ENCODE measurements around the gene PAF1.
"Not testable (repeated sequence)": the region's sequence is repeated elsewhere in the genome, so short reads cannot be mapped to it uniquely, and the experiment has no call there.

Gene PAF1

DNA sequence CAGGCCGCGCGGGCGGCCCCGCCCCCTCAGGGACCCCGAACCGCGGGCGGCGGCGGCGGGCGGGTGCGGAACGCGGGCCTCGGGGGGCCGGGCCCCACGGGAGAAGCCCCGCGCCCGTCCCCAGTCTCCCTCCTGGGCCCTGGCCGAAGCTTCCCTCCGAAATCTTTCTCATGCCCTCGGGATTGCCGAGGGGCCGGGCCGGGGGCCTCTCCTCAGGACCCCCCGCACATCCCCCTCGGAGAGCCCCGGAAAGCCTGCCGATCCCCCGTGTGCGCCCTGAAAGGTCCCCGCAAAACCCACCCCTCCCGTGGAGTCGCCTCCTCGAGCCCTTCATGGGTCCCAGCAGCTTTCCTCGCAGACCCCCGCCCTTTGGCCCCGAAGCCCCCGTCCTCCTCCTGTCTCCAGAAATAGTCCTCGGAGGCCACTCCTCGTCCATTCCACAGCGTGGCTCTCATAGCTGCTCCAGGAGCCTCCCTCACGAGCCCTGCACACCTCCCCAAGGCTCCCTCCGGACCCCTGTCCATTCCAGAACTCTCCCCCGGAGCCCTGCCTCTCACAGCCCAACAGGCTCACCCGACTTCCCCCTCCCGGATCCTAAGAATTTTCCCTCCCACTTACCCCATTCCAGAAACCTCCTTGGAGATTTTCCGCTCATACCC, 48.1 kb downstream of the PAF1 start:
- no peaks in the 10 kb centered on the region for H3K9me3 ChIP-seq (ENCODE audit: control extremely low read depth in 1 of 5, control insufficient read depth in 4 of 5, insufficient read depth in 2 of 5, low read depth in 1 of 5, low read length in 4 of 5)
- ChIA-PET POLR2A (interaction anchor here (0.9 to 1.7 kb wide), 5 partner anchors 11 to 69 kb away, joined by 3 to 5 read pairs (median 4); partner anchors contain the start of genes PAF1 and PLEKHG2), CTCF (interaction anchor here (0.6 to 1.4 kb wide), 5 partner anchors 8 to 69 kb away, joined by 3 to 5 read pairs (median 4); no protein-coding TSS in a partner anchor)
- peaks cover 0 to 13% (median 1%) of the 10 kb centered on the region in 4 experiments for H3K36me3 ChIP-seq (ENCODE audit: control insufficient read depth in 4 of 4, insufficient read depth in 4 of 4, low read length in 3 of 4)
- WGBS (ENCODE audit: insufficient coverage), result under 1% methylated on average over 43 of the region's 51 CpGs
- DNase-seq, result no peak
- H3K27me3 ChIP-seq (replicated peaks in 2 of 5; ENCODE audit: control insufficient read depth in 4 of 5, insufficient read depth in 5 of 5, low read length in 4 of 5), result no peaks in the 10 kb centered on the region
- H3K4me3 ChIP-seq (ENCODE audit: control insufficient read depth in 1 of 7, extremely low read depth in 1 of 7, insufficient read depth in 4 of 7, low read depth in 2 of 7, low read length in 6 of 7), result peak overlapping the region; percentile 41 to 90 (median 76)
- peak overlapping the region; percentile 80 to 93 for H3K27ac ChIP-seq (ENCODE audit: insufficient read depth in 1 of 2, low read depth in 1 of 2, low read length in 2 of 2, poor library complexity in 1 of 2, severe bottlenecking in 2 of 2)
- H3K4me1 ChIP-seq (ENCODE audit: control extremely low read depth in 1 of 4, control insufficient read depth in 4 of 4, insufficient read depth in 4 of 4, low read length in 3 of 4), result peaks cover 8 to 54% (median 36%) of the 10 kb centered on the region in 4 experiments

DNA sequence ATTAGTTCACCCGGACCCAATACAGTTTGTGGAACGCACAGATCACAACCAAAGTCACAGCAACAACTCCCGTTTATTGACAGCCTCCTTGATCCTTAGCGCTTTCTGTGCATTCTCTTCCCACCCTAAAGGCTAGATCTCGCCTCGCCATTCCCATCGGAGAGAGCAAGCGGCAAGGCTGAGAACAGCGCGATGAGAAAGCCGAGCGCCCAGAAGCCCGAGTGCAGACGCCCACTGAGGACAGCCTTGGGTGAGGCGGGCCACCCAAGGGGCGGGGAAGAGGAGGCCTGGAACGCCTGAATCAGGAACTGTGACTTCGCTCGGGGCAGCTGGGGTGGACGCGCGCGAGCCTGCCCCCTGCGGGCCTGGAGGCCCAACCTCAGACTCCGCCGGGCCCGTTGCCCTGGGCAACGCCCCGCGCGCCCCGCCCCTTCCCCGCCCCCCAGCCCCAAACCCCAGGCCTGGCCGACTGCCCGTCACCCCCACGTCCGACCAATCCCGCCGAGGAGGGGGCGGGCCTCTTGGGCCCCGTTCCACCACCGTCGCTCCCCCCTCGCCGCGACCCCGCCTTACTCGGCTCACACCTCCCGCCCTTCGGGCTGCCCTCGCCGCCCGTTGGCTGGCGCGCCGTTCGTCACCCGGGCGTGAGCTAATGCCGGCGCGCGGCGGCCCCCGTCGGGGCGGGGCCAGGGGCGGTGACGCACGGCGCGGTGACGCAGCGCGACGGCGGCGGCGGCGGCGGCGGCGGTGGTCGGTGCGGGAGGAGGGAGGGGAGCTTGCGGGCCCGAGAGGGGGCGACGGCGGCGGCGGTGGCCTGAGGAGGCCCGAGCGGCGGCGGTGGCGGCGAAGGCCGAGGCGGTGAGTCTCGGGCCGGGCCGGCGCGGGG, 48.9 kb downstream of the PAF1 start, which contains the start of gene SAMD4B:
Gene SAMD4B (plus strand): TSS at position 703 of the 886 bp plus-strand sequence. CDS start 14,473 bp downstream, outside the sequence.
- Histone ChIP-seq H3K4me1 (ENCODE audit: control extremely low read depth in 1 of 4, control insufficient read depth in 4 of 4, insufficient read depth in 4 of 4, low read length in 3 of 4) (peaks cover 12 to 55% (median 42%) of the 10 kb centered on the region in 4 experiments), H3K36me3 (ENCODE audit: control insufficient read depth in 4 of 4, insufficient read depth in 4 of 4, low read length in 3 of 4) (peaks cover 0 to 13% (median under 1%) of the 10 kb centered on the region in 4 experiments), H3K4me3 (ENCODE audit: control insufficient read depth in 1 of 7, extremely low read depth in 1 of 7, insufficient read depth in 4 of 7, low read depth in 2 of 7, low read length in 6 of 7) (peak within 1 kb of the TSS; percentile 83 to 100 (median 97)), H3K27me3 (replicated peaks in 2 of 5; ENCODE audit: control insufficient read depth in 4 of 5, insufficient read depth in 5 of 5, low read length in 4 of 5) (no peaks in the 10 kb centered on the region), H3K9me3 (ENCODE audit: control extremely low read depth in 1 of 5, control insufficient read depth in 4 of 5, insufficient read depth in 2 of 5, low read depth in 1 of 5, low read length in 4 of 5) (no peaks in the 10 kb centered on the region), H3K27ac (ENCODE audit: insufficient read depth in 1 of 2, low read depth in 1 of 2, low read length in 2 of 2, poor library complexity in 1 of 2, severe bottlenecking in 2 of 2) (peak within 1 kb of the TSS; percentile 80 to 93)
- CTCF ChIA-PET, result interaction anchor here (0.6 to 1.4 kb wide), 5 partner anchors 9 to 70 kb away, joined by 3 to 5 read pairs (median 4); no protein-coding TSS in a partner anchor
- DNase-seq, result peak; percentile 99
- whole genome bisulfite sequencing (ENCODE audit: insufficient coverage), result 2% methylated on average over 40 of the region's 105 CpGs
- POLR2A ChIA-PET, result interaction anchor here (0.6 to 1.7 kb wide), 7 partner anchors 10 to 238 kb away, joined by 3 to 6 read pairs (median 3); partner anchors contain the start of genes PAF1 and PLEKHG2

DNA sequence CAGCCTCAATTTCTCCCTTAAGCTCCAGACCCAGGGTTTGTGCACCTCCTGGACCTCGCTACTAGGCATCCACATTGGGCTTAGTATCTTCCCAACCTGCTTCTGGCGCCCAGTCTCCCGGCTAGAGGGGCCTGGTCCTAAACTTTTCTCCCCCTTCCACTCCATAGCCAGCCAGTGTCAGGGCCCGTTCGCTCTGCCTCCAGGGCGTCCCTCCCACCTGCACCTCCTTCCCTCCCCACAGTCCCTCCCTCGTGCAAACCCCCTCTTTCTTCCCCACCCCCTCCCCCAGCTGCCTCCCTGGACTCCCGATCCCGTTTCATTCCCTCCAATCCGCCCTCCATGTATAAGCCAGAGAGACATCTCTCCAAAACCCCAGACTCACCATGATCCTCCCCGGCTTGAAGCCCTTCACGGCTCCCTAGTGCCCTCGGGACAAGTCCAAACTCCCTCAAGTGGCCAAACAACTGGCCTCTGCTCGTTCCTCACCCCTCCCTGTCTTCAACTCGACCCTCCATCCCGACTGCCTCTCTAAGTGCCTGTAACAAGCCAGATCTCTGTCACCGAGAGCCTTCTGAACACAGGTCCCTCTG, 49.7 kb downstream of the PAF1 start:
- Histone ChIP-seq H3K4me3 (ENCODE audit: control insufficient read depth in 1 of 7, extremely low read depth in 1 of 7, insufficient read depth in 4 of 7, low read depth in 2 of 7, low read length in 6 of 7) (peak overlapping the region; percentile 83 to 100 (median 97)), H3K27me3 (replicated peaks in 2 of 5; ENCODE audit: control insufficient read depth in 4 of 5, insufficient read depth in 5 of 5, low read length in 4 of 5) (no peaks in the 10 kb centered on the region), H3K9me3 (ENCODE audit: control extremely low read depth in 1 of 5, control insufficient read depth in 4 of 5, insufficient read depth in 2 of 5, low read depth in 1 of 5, low read length in 4 of 5) (no peaks in the 10 kb centered on the region), H3K27ac (ENCODE audit: insufficient read depth in 1 of 2, low read depth in 1 of 2, low read length in 2 of 2, poor library complexity in 1 of 2, severe bottlenecking in 2 of 2) (peak overlapping the region; percentile 75 to 88), H3K36me3 (ENCODE audit: control insufficient read depth in 4 of 4, insufficient read depth in 4 of 4, low read length in 3 of 4) (peaks cover 0 to 11% (median under 1%) of the 10 kb centered on the region in 4 experiments), H3K4me1 (ENCODE audit: control extremely low read depth in 1 of 4, control insufficient read depth in 4 of 4, insufficient read depth in 4 of 4, low read length in 3 of 4) (peaks cover 14 to 60% (median 48%) of the 10 kb centered on the region in 4 experiments)
- POLR2A ChIA-PET, result interaction anchor here (1.0 to 1.7 kb wide), 2 partner anchors 57 to 71 kb away, joined by 5 to 6 read pairs; partner anchors contain the start of gene PLEKHG2
- CTCF ChIA-PET, result no interaction called here
- WGBS (ENCODE audit: insufficient coverage), result 1% methylated on average over 12 of the region's 17 CpGs
- peak in 1 of 3 donors; percentile 38 for DNase-seq

DNA sequence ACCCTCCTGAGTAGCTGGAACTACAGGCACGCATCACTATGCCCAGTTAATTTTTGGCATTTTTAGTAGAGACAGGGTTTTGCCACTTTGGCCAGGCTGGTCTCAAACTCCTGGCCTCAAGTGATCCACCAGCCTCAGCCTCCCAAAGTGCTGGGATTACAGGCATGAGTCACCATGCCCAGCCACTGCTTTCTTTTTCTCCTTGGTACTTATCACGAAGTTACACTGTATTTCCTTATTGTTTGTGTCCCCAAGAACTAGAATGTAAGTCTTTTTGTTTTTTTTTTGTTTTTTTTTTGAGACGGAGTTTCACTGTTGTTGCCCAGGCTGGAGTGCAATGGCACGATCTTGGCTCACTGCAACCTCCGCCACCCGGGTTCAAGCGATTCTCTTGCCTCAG, 50.8 kb downstream of the PAF1 start:
- Histone ChIP-seq H3K27ac (ENCODE audit: insufficient read depth in 1 of 2, low read depth in 1 of 2, low read length in 2 of 2, poor library complexity in 1 of 2, severe bottlenecking in 2 of 2) (peak overlapping the region; percentile 75 to 88), H3K4me1 (ENCODE audit: control extremely low read depth in 1 of 4, control insufficient read depth in 4 of 4, insufficient read depth in 4 of 4, low read length in 3 of 4) (peaks cover 14 to 61% (median 49%) of the 10 kb centered on the region in 4 experiments), H3K4me3 (ENCODE audit: control insufficient read depth in 1 of 7, extremely low read depth in 1 of 7, insufficient read depth in 4 of 7, low read depth in 2 of 7, low read length in 6 of 7) (peak overlapping the region in 3 of 7 experiments; percentile 99 to 100 (median 100))
- H3K27me3 ChIP-seq (replicated peaks in 2 of 5; ENCODE audit: control insufficient read depth in 4 of 5, insufficient read depth in 5 of 5, low read length in 4 of 5); H3K36me3 ChIP-seq (ENCODE audit: control insufficient read depth in 4 of 4, insufficient read depth in 4 of 4, low read length in 3 of 4); H3K9me3 ChIP-seq (ENCODE audit: control extremely low read depth in 1 of 5, control insufficient read depth in 4 of 5, insufficient read depth in 2 of 5, low read depth in 1 of 5, low read length in 4 of 5); POLR2A ChIA-PET; CTCF ChIA-PET: not testable (repeated sequence)
- DNase-seq, result peak in 2 of 3 donors; percentile 67 to 69
- 94% methylated on average over 2 of the region's 7 CpGs for WGBS (ENCODE audit: insufficient coverage)

DNA sequence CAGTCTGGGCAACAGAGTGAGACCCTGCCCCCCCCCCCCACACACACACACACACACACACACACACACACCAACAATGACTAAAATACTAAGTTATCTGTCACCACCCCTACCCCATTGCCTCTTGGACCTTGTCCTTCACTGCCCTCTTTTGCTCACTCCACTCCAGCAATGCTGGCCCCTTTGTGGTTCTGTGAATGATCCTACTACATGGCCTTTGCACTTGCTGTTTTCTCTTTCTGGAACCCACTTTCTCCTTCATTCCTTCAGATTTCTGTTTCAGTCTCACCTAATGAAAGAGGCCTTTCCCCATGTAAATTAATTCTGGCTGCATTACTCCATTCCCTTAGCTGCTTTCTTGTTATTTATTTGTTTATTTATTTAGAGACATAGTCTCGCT, 51.2 kb downstream of the PAF1 start:
- peak in 1 of 3 donors; percentile 66 for DNase-seq
- CTCF ChIA-PET, result no interaction called here
- Histone ChIP-seq H3K36me3 (ENCODE audit: control insufficient read depth in 4 of 4, insufficient read depth in 4 of 4, low read length in 3 of 4) (no peaks in the 10 kb centered on the region), H3K4me3 (ENCODE audit: control insufficient read depth in 1 of 7, extremely low read depth in 1 of 7, insufficient read depth in 4 of 7, low read depth in 2 of 7, low read length in 6 of 7) (peak overlapping the region in 2 of 7 experiments; percentile 5 to 100), H3K27me3 (replicated peaks in 2 of 5; ENCODE audit: control insufficient read depth in 4 of 5, insufficient read depth in 5 of 5, low read length in 4 of 5) (no peaks in the 10 kb centered on the region), H3K27ac (ENCODE audit: insufficient read depth in 1 of 2, low read depth in 1 of 2, low read length in 2 of 2, poor library complexity in 1 of 2, severe bottlenecking in 2 of 2) (peak overlapping the region in 1 of 2 experiments; percentile 88), H3K9me3 (ENCODE audit: control extremely low read depth in 1 of 5, control insufficient read depth in 4 of 5, insufficient read depth in 2 of 5, low read depth in 1 of 5, low read length in 4 of 5) (no peaks in the 10 kb centered on the region), H3K4me1 (ENCODE audit: control extremely low read depth in 1 of 4, control insufficient read depth in 4 of 4, insufficient read depth in 4 of 4, low read length in 3 of 4) (peaks cover 14 to 60% (median 47%) of the 10 kb centered on the region in 4 experiments)
- POLR2A ChIA-PET, result no interaction called here
- no CpG with 5 or more reads among the region's 1 CpG for WGBS (ENCODE audit: insufficient coverage)

DNA sequence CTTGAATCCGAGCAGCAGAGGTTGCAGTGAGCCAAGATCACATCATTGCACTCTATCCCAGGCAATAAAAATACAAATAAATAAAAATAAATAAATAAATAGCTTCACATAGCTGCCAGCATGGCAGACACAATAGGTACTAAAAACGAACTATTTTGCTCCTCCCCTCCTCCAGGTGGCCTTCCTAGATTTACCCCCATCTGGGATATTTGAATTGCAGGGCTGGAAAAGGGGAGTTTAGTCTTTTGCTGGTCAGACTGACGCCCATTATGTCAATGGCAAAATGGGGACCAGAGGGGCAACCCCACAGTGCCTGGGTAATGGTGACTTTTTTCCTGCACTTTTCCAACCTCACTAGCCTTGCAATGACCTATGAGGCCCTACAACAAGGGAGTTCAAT, 54.4 kb downstream of the PAF1 start:
- Histone ChIP-seq H3K36me3 (ENCODE audit: control insufficient read depth in 4 of 4, insufficient read depth in 4 of 4, low read length in 3 of 4) (peaks cover 0 to 9% (median 3%) of the 10 kb centered on the region in 4 experiments), H3K4me3 (ENCODE audit: control insufficient read depth in 1 of 7, extremely low read depth in 1 of 7, insufficient read depth in 4 of 7, low read depth in 2 of 7, low read length in 6 of 7) (peak overlapping the region in 1 of 7 experiments; percentile 90), H3K9me3 (ENCODE audit: control extremely low read depth in 1 of 5, control insufficient read depth in 4 of 5, insufficient read depth in 2 of 5, low read depth in 1 of 5, low read length in 4 of 5) (no peaks in the 10 kb centered on the region), H3K27me3 (replicated peaks in 2 of 5; ENCODE audit: control insufficient read depth in 4 of 5, insufficient read depth in 5 of 5, low read length in 4 of 5) (no peaks in the 10 kb centered on the region), H3K27ac (ENCODE audit: insufficient read depth in 1 of 2, low read depth in 1 of 2, low read length in 2 of 2, poor library complexity in 1 of 2, severe bottlenecking in 2 of 2) (peak overlapping the region; percentile 88 to 92), H3K4me1 (ENCODE audit: control extremely low read depth in 1 of 4, control insufficient read depth in 4 of 4, insufficient read depth in 4 of 4, low read length in 3 of 4) (peaks cover 14 to 68% (median 54%) of the 10 kb centered on the region in 4 experiments)
- POLR2A ChIA-PET, result interaction anchor here (0.6 to 1.7 kb wide), 2 partner anchors 55 to 141 kb away, joined by 4 to 7 read pairs; partner anchors contain the start of genes MED29 and PAF1
- DNase-seq, result no peak
- CTCF ChIA-PET, result interaction anchor here (1.5 kb wide), 1 partner anchor 214 kb away, joined by 4 read pairs; no protein-coding TSS in a partner anchor
- 89% methylated on average over 1 of the region's 3 CpGs for WGBS (ENCODE audit: insufficient coverage)
